CD4-positive, CD25-positive, alpha-beta regulatory T cell (primary cell): ENCODE results near the gene PREX1. TPM values are rescaled to one million over a fixed set of nuclear protein-coding genes. Genes with fewer than 3 reads are reported as not detected.

Experiments used
- ATAC-seq, 2 donors: fragments of 150-1000 bp; cut with Tn5 transposase; one replicate each; pipeline ENCODE4 v1.10.0; 2021; ENCODE audit warnings: low read depth in 2 of 2, moderate number of reproducible peaks in 2 of 2, moderate library complexity in 1 of 2
- DNase-seq, 3 donors: peaks; one replicate each; pipeline versions ENCODE4 v3.0.0 to v3.0.0-alpha.2; 2012 to 2022; ENCODE audit warnings: mixed read lengths in 1 of 3
- H3K27ac ChIP-seq: one replicate; pipeline ENCODE4 v1.7.0; 2013; ENCODE audit warnings: mild to moderate bottlenecking, low read length; ENCODE audit not compliant: insufficient read depth, poor library complexity, severe bottlenecking
- H3K27me3 ChIP-seq: one replicate; pipeline ENCODE4 v1.7.0; 2013; ENCODE audit warnings: low read length; ENCODE audit not compliant: control insufficient read depth, insufficient read depth
- H3K36me3 ChIP-seq: one replicate; pipeline ENCODE4 v1.7.0; 2013; ENCODE audit warnings: mild to moderate bottlenecking, low read length, moderate library complexity; ENCODE audit not compliant: control insufficient read depth, insufficient read depth
- H3K4me1 ChIP-seq: 2 replicates; pipeline ENCODE4 v1.7.0; 2013; ENCODE audit warnings: mild to moderate bottlenecking, low read length; ENCODE audit not compliant: insufficient read depth, control insufficient read depth, poor library complexity, severe bottlenecking
- H3K4me3 ChIP-seq: one replicate; pipeline ENCODE4 v1.7.0; 2013; ENCODE audit warnings: low read depth, mild to moderate bottlenecking, low read length, moderate library complexity
- H3K9me3 ChIP-seq, 2 experiments: 1 replicate in 1 of 2; 2 replicates in 1 of 2; pipeline ENCODE4 v1.7.0; 2013; ENCODE audit warnings: low read length in 2 of 2, mild to moderate bottlenecking in 1 of 2, moderate library complexity in 1 of 2; ENCODE audit not compliant: control insufficient read depth in 2 of 2
- H3K27ac Mint-ChIP-seq, 3 donors: one replicate each; pipeline ENCODE4 v1.8.0; 2020 to 2022; ENCODE audit warnings: mild to moderate bottlenecking in 3 of 3, mixed read lengths in 3 of 3, moderate library complexity in 2 of 3
- H3K27me3 Mint-ChIP-seq: one replicate; pipeline ENCODE4 v1.8.0; 2022; ENCODE audit warnings: mild to moderate bottlenecking, mixed read lengths
- H3K36me3 Mint-ChIP-seq: one replicate; pipeline ENCODE4 v1.8.0; 2020; ENCODE audit warnings: mixed read lengths
- H3K4me1 Mint-ChIP-seq, 4 donors: one replicate each; pipeline ENCODE4 v1.8.0; 2020 to 2022; ENCODE audit warnings: mixed read lengths in 4 of 4, mild to moderate bottlenecking in 1 of 4
- H3K4me3 Mint-ChIP-seq, 4 donors: one replicate each; pipeline ENCODE4 v1.8.0; 2020 to 2022; ENCODE audit warnings: mild to moderate bottlenecking in 4 of 4, mixed read lengths in 4 of 4, moderate library complexity in 3 of 4
- H3K9me3 Mint-ChIP-seq, 7 donors: one replicate each; pipeline ENCODE4 v1.8.0; 2020 to 2022; ENCODE audit warnings: mixed read lengths in 7 of 7, mild to moderate bottlenecking in 3 of 7, moderate library complexity in 2 of 7
- polyA plus RNA-seq, 4 donors: library from polyadenylated mRNA; unstranded; fragments of 300-500 nt; fragmentation: Illumina TruSeq; gene quantifications; one replicate each; pipeline ENCODE4 v1.2.3, GENCODE V29; 2021
- total RNA-seq: library from RNA; stranded (reverse); gene quantifications from one replicate; pipeline ENCODE4 v1.2.3, GENCODE V29; 2022

PREX1 gene
- total and polyA plus RNA-seq, 5 donors from 2014 or later: 40.8 to 264 (median 57.0) TPM

- no peaks in the 10 kb centered on the region for H3K9me3 Mint-ChIP-seq
- DNase-seq: no peak
- H3K4me1 Mint-ChIP-seq: peaks cover 0 to 2% (median under 1%) of the 10 kb centered on the region in 4 donors
- Histone ChIP-seq H3K36me3 (peaks cover 99% of the 10 kb centered on the region), H3K27ac (no peak overlapping the region), H3K4me1 (no peaks in the 10 kb centered on the region), H3K4me3 (no peak overlapping the region), H3K27me3 (no peaks in the 10 kb centered on the region), H3K9me3 (no peaks in the 10 kb centered on the region)
- peaks cover 32% of the 10 kb centered on the region for H3K36me3 Mint-ChIP-seq
- no peak overlapping the region for H3K4me3 Mint-ChIP-seq
- ATAC-seq: no peak
- H3K27ac Mint-ChIP-seq: no peak overlapping the region
- no peaks in the 10 kb centered on the region for H3K27me3 Mint-ChIP-seq
Measured at GRCh38 chr20:48679011-48679410, 148.8 kb downstream of the PREX1 start.

- Mint-ChIP-seq H3K4me3 (no peak overlapping the region), H3K27me3 (no peaks in the 10 kb centered on the region), H3K4me1 (peaks cover 0 to 2% (median under 1%) of the 10 kb centered on the region in 4 donors), H3K27ac (no peak overlapping the region), H3K9me3 (peaks cover 0 to 2% (median 0%) of the 10 kb centered on the region in 7 donors), H3K36me3 (peaks cover 34% of the 10 kb centered on the region)
- Histone ChIP-seq H3K4me1 (no peaks in the 10 kb centered on the region), H3K9me3 (no peaks in the 10 kb centered on the region), H3K36me3 (peaks cover 99% of the 10 kb centered on the region), H3K27ac (no peak overlapping the region), H3K27me3 (no peaks in the 10 kb centered on the region), H3K4me3 (no peak overlapping the region)
- ATAC-seq (no peak), DNase-seq (no peak)
Measured at GRCh38 chr20:48678421-48678820, 149.4 kb downstream of the PREX1 start.

- Histone ChIP-seq H3K4me3 (no peak overlapping the region), H3K4me1 (no peaks in the 10 kb centered on the region), H3K9me3 (no peaks in the 10 kb centered on the region), H3K27ac (no peak overlapping the region), H3K36me3 (peaks cover 98% of the 10 kb centered on the region), H3K27me3 (no peaks in the 10 kb centered on the region)
- no peak for ATAC-seq
- Mint-ChIP-seq H3K9me3 (peaks cover 0 to 4% (median 0%) of the 10 kb centered on the region in 7 donors), H3K4me1 (peaks cover 0 to 2% (median under 1%) of the 10 kb centered on the region in 4 donors), H3K4me3 (no peak overlapping the region), H3K27ac (no peak overlapping the region), H3K36me3 (peaks cover 47% of the 10 kb centered on the region), H3K27me3 (no peaks in the 10 kb centered on the region)
- no peak for DNase-seq
Measured at GRCh38 chr20:48676795-48677460, 150.9 kb downstream of the PREX1 start.

GRCh38 chr20:48676125-48676524, 151.7 kb downstream of the PREX1 start:
- Mint-ChIP-seq H3K9me3 (peaks cover 0 to 4% (median 0%) of the 10 kb centered on the region in 7 donors), H3K4me3 (no peak overlapping the region), H3K36me3 (peaks cover 55% of the 10 kb centered on the region), H3K27me3 (no peaks in the 10 kb centered on the region), H3K27ac (peak overlapping the region in 1 of 3 donors; percentile 67), H3K4me1 (peaks cover 0 to 2% (median under 1%) of the 10 kb centered on the region in 4 donors)
- no peak overlapping the region for H3K27ac ChIP-seq
- H3K36me3 ChIP-seq: peaks cover 98% of the 10 kb centered on the region
- ATAC-seq (no peak), DNase-seq (no peak)
- no peak overlapping the region for H3K4me3 ChIP-seq
- H3K27me3 ChIP-seq: no peaks in the 10 kb centered on the region
- no peaks in the 10 kb centered on the region for H3K4me1 ChIP-seq
- no peaks in the 10 kb centered on the region for H3K9me3 ChIP-seq

- DNase-seq: no peak
- no peak overlapping the region for H3K27ac ChIP-seq
- Mint-ChIP-seq H3K9me3 (peaks cover 0 to 4% (median 0%) of the 10 kb centered on the region in 7 donors), H3K4me3 (no peak overlapping the region), H3K27ac (no peak overlapping the region), H3K36me3 (peaks cover 68% of the 10 kb centered on the region), H3K27me3 (no peaks in the 10 kb centered on the region), H3K4me1 (peaks cover 0 to 6% (median under 1%) of the 10 kb centered on the region in 4 donors)
- H3K9me3 ChIP-seq: no peaks in the 10 kb centered on the region
- no peaks in the 10 kb centered on the region for H3K27me3 ChIP-seq
- no peak for ATAC-seq
- peaks cover 92% of the 10 kb centered on the region for H3K36me3 ChIP-seq
- no peak overlapping the region for H3K4me3 ChIP-seq
- no peaks in the 10 kb centered on the region for H3K4me1 ChIP-seq
Measured at GRCh38 chr20:48674461-48674860, 153.3 kb downstream of the PREX1 start.

GRCh38 chr20:48673507-48673906, 154.3 kb downstream of the PREX1 start:
- Mint-ChIP-seq H3K4me3 (peak overlapping the region in 1 of 4 donors; percentile 45), H3K27ac (peak overlapping the region in 1 of 3 donors; percentile 72), H3K4me1 (peaks cover 0 to 7% (median 2%) of the 10 kb centered on the region in 4 donors), H3K36me3 (peaks cover 62% of the 10 kb centered on the region), H3K9me3 (peaks cover 0 to 6% (median 0%) of the 10 kb centered on the region in 7 donors), H3K27me3 (no peaks in the 10 kb centered on the region)
- no peaks in the 10 kb centered on the region for H3K9me3 ChIP-seq
- H3K27me3 ChIP-seq: no peaks in the 10 kb centered on the region
- H3K36me3 ChIP-seq: peaks cover 91% of the 10 kb centered on the region
- no peaks in the 10 kb centered on the region for H3K4me1 ChIP-seq
- DNase-seq (no peak), ATAC-seq (no peak)
- H3K27ac ChIP-seq: no peak overlapping the region
- H3K4me3 ChIP-seq: no peak overlapping the region

- ATAC-seq (no peak), DNase-seq (no peak)
- Histone ChIP-seq H3K9me3 (no peaks in the 10 kb centered on the region), H3K27ac (no peak overlapping the region), H3K4me3 (no peak overlapping the region), H3K27me3 (no peaks in the 10 kb centered on the region), H3K36me3 (peaks cover 91% of the 10 kb centered on the region), H3K4me1 (no peaks in the 10 kb centered on the region)
- H3K9me3 Mint-ChIP-seq: peaks cover 0 to 6% (median 0%) of the 10 kb centered on the region in 7 donors
- H3K27me3 Mint-ChIP-seq: no peaks in the 10 kb centered on the region
- peaks cover 0 to 7% (median 2%) of the 10 kb centered on the region in 4 donors for H3K4me1 Mint-ChIP-seq
- H3K36me3 Mint-ChIP-seq: peaks cover 64% of the 10 kb centered on the region
- H3K27ac Mint-ChIP-seq: peak overlapping the region; percentile 56 to 92 (median 69)
- no peak overlapping the region for H3K4me3 Mint-ChIP-seq
Measured at GRCh38 chr20:48672324-48672723, 155.5 kb downstream of the PREX1 start.

- H3K4me3 Mint-ChIP-seq: no peak overlapping the region
- H3K36me3 Mint-ChIP-seq: peaks cover 66% of the 10 kb centered on the region
Measured at GRCh38 chr20:48671141-48671540, 156.7 kb downstream of the PREX1 start.

More at GRCh38 chr20:48671141-48671540, 156.7 kb downstream of the PREX1 start:
- Mint-ChIP-seq H3K4me1 (peaks cover 0 to 7% (median 2%) of the 10 kb centered on the region in 4 donors), H3K27me3 (no peaks in the 10 kb centered on the region), H3K9me3 (peaks cover 0 to 6% (median 0%) of the 10 kb centered on the region in 7 donors), H3K27ac (peak overlapping the region in 1 of 3 donors; percentile 52)
- Histone ChIP-seq H3K36me3 (peaks cover 89% of the 10 kb centered on the region), H3K4me1 (no peaks in the 10 kb centered on the region), H3K27me3 (no peaks in the 10 kb centered on the region), H3K4me3 (no peak overlapping the region), H3K27ac (no peak overlapping the region), H3K9me3 (no peaks in the 10 kb centered on the region)
- no peak for DNase-seq
- ATAC-seq: no peak
